GM10266 (cell line): ENCODE data around the gene SAMD14.
A peak's percentile ranks its signal among the peaks of the same experiment; 100 is the strongest.

Experiments
- DNase-seq: peaks from one replicate; pipeline ENCODE4 v3.0.0; 2012; ENCODE audit errors: extremely low spot score
- TF ChIP-seq, protein P1 (sequence below): IDR thresholded peaks from 2 replicates; pipeline ENCODE4 v1.5.1; 2012; ENCODE audit warnings: mild to moderate bottlenecking, low read depth; ENCODE audit not compliant: control insufficient read depth, insufficient read depth; ENCODE audit errors: missing control alignments

Gene SAMD14

DNA sequence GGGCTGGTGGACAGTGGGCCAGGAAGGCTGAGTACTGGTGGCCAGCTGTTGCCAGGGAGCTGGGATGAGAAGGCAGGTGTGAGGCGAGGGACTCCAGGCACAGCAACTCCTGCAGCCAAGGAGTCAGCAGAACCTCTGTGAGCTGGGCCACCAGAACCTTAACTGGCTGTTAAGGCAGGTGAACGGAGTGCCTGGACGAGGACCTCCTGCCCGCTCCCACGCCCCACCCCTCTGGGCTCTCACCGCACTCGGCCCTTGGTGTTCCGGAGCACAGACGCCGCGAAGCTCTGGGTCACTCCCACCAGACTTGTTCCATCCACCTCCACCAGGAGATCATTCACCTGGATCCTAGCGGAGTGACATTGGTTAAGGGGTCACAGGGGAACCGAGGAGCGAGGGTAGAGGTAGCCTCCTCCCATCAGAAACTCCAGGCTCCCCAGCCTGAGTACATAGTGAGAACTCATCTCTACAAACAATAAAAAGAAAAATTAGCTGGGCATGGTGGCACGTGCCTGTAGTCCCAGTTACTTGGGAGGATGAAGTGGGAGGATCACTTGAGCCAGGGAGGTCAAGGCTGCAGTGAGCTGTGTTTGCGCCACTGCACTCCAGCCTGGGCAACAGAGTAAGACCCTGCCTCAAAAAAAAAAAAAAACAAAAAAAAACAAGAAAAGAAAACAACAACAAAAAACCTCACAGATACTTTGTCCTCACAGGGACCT, 11.2 kb upstream of the SAMD14 start:
- TF ChIP-seq, protein P1, sequence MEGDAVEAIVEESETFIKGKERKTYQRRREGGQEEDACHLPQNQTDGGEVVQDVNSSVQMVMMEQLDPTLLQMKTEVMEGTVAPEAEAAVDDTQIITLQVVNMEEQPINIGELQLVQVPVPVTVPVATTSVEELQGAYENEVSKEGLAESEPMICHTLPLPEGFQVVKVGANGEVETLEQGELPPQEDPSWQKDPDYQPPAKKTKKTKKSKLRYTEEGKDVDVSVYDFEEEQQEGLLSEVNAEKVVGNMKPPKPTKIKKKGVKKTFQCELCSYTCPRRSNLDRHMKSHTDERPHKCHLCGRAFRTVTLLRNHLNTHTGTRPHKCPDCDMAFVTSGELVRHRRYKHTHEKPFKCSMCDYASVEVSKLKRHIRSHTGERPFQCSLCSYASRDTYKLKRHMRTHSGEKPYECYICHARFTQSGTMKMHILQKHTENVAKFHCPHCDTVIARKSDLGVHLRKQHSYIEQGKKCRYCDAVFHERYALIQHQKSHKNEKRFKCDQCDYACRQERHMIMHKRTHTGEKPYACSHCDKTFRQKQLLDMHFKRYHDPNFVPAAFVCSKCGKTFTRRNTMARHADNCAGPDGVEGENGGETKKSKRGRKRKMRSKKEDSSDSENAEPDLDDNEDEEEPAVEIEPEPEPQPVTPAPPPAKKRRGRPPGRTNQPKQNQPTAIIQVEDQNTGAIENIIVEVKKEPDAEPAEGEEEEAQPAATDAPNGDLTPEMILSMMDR, result no peak

DNA sequence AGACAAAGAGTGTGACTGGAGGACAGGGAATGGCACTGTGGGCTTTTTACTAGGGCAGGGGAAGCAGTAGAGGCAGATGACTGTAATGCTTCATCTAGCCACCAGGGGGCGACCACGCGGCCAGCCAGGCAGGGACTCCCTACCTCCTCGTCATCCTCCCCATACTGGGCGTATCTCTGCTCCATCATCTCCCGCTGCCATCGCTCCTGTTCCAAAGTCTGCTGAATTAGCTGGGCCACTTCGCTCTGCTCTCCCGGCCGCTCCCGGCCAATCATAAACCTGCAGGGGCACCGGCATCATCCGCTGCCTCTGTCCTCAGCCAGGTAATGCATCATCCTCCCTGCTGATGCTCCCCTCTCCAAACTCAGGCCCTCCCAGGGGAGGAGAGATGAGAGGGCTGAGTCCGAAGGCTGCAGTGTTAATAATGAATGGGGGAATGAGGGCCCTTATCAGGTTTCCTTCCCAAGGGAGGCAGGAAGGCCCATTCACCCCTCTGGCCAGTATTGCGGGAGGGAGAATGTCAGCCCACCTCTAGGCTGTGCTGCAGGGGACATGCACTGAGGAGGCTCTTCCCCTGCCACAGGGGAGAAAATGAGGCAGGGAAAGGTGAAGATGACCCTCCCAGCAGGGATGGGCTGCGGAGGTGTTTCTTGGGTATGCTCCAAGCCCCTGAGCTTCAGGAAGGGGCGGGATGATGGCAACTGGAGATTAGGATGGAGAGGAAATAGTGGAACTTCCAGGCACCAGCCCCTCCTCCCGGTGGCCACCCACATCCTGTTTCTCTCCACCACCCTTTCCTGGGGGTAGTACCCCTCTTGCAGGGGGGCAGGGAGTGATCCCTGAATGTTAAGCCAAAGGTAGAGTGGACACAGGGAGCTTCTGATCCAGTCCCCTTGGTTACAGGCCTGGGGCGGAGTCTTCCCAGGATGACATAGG, 10.3 kb upstream of the SAMD14 start:
- TF ChIP-seq, protein P1, result peak; percentile 93
- peak; percentile 90 for DNase-seq

More for the DNA sequence above, 11.2 kb upstream of the SAMD14 start:
- no peak for DNase-seq

- TF ChIP-seq, protein P1, result no peak
- DNase-seq, result no peak
Measured at GRCh38 chr17:50139185-50139783, 9.3 kb upstream of the SAMD14 start.

DNA sequence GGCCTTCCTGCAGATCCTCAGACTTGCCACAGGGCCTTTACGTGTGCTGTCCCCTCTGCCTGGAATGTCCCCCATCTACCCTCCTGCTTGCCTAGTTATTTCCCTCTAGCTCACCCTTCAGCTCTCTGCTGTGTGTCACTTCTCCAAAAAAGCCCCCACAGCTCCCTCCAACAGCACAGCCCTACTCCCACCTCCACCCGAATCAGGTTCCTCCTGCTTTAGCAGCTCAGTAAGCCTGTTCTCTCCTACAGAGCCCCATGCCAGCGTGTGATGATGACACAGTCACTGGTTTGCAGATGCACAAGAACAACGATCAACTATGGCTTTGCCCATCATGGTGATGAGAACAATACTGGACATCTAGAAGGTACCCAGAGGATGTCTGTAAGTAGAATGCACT, 7.1 kb upstream of the SAMD14 start:
- DNase-seq, result no peak
- TF ChIP-seq, protein P1, result no peak

DNA sequence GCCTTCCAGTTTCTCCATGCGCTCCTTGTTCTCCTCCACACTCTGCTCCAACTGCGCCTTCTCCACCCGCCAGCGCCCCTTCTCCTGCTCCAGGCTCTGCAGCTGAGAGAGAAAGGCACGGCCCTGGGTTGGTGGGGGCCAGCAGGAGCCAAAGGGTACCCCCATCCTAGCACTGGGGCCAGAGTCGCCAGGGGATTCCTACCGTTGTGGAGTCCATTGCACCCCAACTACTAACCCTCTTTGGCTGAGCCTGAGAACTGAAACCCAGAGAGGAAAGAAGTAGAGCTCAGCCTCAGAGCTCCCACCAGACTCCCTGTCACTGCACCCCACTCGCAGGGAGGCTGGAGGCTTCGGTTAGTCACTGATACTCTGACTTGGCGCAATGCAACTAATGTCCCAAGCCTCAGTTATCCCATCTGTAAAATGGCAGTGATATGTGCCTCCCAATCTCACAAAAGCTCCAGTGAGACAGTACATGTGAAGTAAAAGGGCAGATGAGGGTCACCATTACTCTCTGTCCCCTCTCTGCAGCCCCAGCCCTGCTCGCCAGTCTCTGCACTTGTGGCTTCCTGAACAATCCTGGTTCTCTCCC, 6.2 kb upstream of the SAMD14 start:
- DNase-seq, result no peak
- TF ChIP-seq, protein P1, result no peak

DNA sequence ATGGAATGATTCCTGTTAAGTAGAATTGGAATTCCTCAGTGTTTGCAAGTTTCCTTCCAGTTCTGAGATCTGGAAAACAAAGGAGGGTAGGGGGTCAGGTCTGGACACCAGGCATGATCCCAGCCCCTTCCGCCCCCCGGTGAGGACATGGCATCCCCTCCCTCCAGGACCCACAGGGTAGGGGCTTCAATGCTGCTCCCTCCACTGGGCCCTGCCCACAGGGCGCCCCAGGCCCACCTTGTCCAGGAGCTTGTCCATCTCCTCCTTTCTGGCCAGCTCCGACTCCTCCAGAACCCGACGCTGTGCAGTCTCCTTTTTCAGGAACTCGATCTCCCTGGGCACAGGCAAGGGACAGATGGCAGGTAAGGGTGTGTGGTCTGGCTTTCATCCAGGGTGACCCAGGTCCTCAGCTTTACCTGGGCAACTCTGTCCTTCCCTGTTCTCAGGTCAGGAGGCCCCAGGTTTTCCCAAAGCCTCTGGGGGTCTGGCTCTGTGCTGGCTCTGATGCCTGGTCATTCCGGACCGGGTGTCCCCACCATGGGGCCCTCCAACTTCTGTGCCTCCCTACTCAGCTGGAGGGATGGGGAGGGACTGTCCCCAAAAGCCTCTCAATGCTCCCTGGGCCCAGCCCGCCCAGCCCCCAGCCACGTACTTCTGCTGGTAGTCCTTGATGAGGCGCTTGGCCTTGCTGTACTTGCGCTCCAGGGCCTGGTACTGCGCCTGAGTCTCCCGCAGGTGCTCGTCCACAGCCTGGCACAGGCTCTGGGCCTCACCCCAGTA, 5.5 kb upstream of the SAMD14 start:
- TF ChIP-seq, protein P1, result no peak
- no peak for DNase-seq
